GM19467 (cell line): ENCODE data around the gene IFITM1.
"Not testable (repeated sequence)": the region's sequence is repeated elsewhere in the genome, so short reads cannot be mapped to it uniquely, and the experiment has no call there.

Experiments
- ATAC-seq: cut with Tn5 transposase; IDR thresholded peaks from one replicate; pipeline ENCODE4 v1.9.1; 2021; ENCODE audit warnings: mild to moderate bottlenecking, moderate library complexity; ENCODE audit not compliant: unreplicated experiment

The IFITM1 gene

GRCh38 chr11:362642-363442 is 49.0 kb downstream of the IFITM1 start:
- no peak for ATAC-seq

GRCh38 chr11:363443-363805 is 49.6 kb downstream of the IFITM1 start:
- not testable (repeated sequence) for ATAC-seq

GRCh38 chr11:363948-364761 is 50.3 kb downstream of the IFITM1 start:
- no peak for ATAC-seq
